Measurements from ENCODE around the gene MYO16. TPM values are rescaled to one million over a fixed set of nuclear protein-coding genes. Genes with fewer than 3 reads are reported as not detected.

MYO16 gene
- total RNA-seq, 1 donor from 2014 or later = 2.3 TPM

- Mint-ChIP-seq H3K27me3 (no peaks in the 10 kb centered on the region), H3K9me3 (ENCODE audit: low read depth) (no peaks in the 10 kb centered on the region), H3K27ac (no peak overlapping the region), H3K36me3 (ENCODE audit: insufficient read depth) (no peaks in the 10 kb centered on the region), H3K4me1 (ENCODE audit: low read depth) (peaks cover 6% of the 10 kb centered on the region), H3K4me3 (ENCODE audit: low read depth) (no peak overlapping the region)
- no peak for DNase-seq (ENCODE audit: low spot score, unreplicated experiment)
- no peak for TF ChIP-seq CTCF (IDR thresholded peaks at IDR 0.05; ENCODE audit: unreplicated experiment)
Observed at GRCh38 chr13:109036078-109036780, 406.8 kb downstream of the MYO16 start.

- H3K36me3 Mint-ChIP-seq (ENCODE audit: insufficient read depth) = no peaks in the 10 kb centered on the region
- DNase-seq (ENCODE audit: low spot score, unreplicated experiment) = no peak
- no peak overlapping the region for H3K27ac Mint-ChIP-seq
- H3K9me3 Mint-ChIP-seq (ENCODE audit: low read depth) = no peaks in the 10 kb centered on the region
- no peaks in the 10 kb centered on the region for H3K27me3 Mint-ChIP-seq
- H3K4me1 Mint-ChIP-seq (ENCODE audit: low read depth) = peaks cover 6% of the 10 kb centered on the region
- no peak overlapping the region for H3K4me3 Mint-ChIP-seq (ENCODE audit: low read depth)
- TF ChIP-seq CTCF (IDR thresholded peaks at IDR 0.05; ENCODE audit: unreplicated experiment) = no peak
Observed at GRCh38 chr13:109043636-109044035, 414.2 kb downstream of the MYO16 start.

- TF ChIP-seq CTCF (IDR thresholded peaks at IDR 0.05; ENCODE audit: unreplicated experiment) = no peak
- no peak overlapping the region for H3K27ac Mint-ChIP-seq
- no peak overlapping the region for H3K4me3 Mint-ChIP-seq (ENCODE audit: low read depth)
- no peaks in the 10 kb centered on the region for H3K4me1 Mint-ChIP-seq (ENCODE audit: low read depth)
- no peaks in the 10 kb centered on the region for H3K27me3 Mint-ChIP-seq
- no peaks in the 10 kb centered on the region for H3K9me3 Mint-ChIP-seq (ENCODE audit: low read depth)
- H3K36me3 Mint-ChIP-seq (ENCODE audit: insufficient read depth) = no peaks in the 10 kb centered on the region
- no peak for DNase-seq (ENCODE audit: low spot score, unreplicated experiment)
Observed at GRCh38 chr13:109055850-109056249, 426.4 kb downstream of the MYO16 start.

GRCh38 chr13:109058087-109058486 lies 428.7 kb downstream of the MYO16 start:
- Mint-ChIP-seq H3K9me3 (ENCODE audit: low read depth) (no peaks in the 10 kb centered on the region), H3K27ac (no peak overlapping the region), H3K4me1 (ENCODE audit: low read depth) (no peaks in the 10 kb centered on the region), H3K36me3 (ENCODE audit: insufficient read depth) (no peaks in the 10 kb centered on the region), H3K27me3 (no peaks in the 10 kb centered on the region), H3K4me3 (ENCODE audit: low read depth) (no peak overlapping the region)
- TF ChIP-seq CTCF (IDR thresholded peaks at IDR 0.05; ENCODE audit: unreplicated experiment) = no peak
- DNase-seq (ENCODE audit: low spot score, unreplicated experiment) = no peak

GRCh38 chr13:109072505-109072904 lies 443.1 kb downstream of the MYO16 start:
- H3K4me1 Mint-ChIP-seq (ENCODE audit: low read depth) = peaks cover 7% of the 10 kb centered on the region
- no peak for TF ChIP-seq CTCF (IDR thresholded peaks at IDR 0.05; ENCODE audit: unreplicated experiment)
- no peak overlapping the region for H3K27ac Mint-ChIP-seq

More at GRCh38 chr13:109072505-109072904, 443.1 kb downstream of the MYO16 start:
- Mint-ChIP-seq H3K27me3 (peaks cover 7% of the 10 kb centered on the region), H3K9me3 (ENCODE audit: low read depth) (no peaks in the 10 kb centered on the region), H3K4me3 (ENCODE audit: low read depth) (no peak overlapping the region), H3K36me3 (ENCODE audit: insufficient read depth) (no peaks in the 10 kb centered on the region)
- no peak for DNase-seq (ENCODE audit: low spot score, unreplicated experiment)

All from progenitor cell of endocrine pancreas (in vitro differentiated cells).